Endothelial cell (in vitro differentiated cells): ENCODE results near the gene CRTAC1. TPM values are rescaled to one million over a fixed set of nuclear protein-coding genes. Genes with fewer than 3 reads are reported as not detected.

ENCODE experiments used
- DNase-seq: peaks from one replicate; pipeline ENCODE4 v3.0.0; 2021; ENCODE audit warnings: low spot score
- H3K27ac Mint-ChIP-seq: one replicate; pipeline ENCODE4 v1.8.0; 2021; ENCODE audit warnings: mixed read lengths, inconsistent platforms; ENCODE audit not compliant: unreplicated experiment
- H3K27me3 Mint-ChIP-seq: one replicate; pipeline ENCODE4 v1.8.0; 2021; ENCODE audit warnings: mild to moderate bottlenecking, moderate library complexity, mixed read lengths, inconsistent platforms; ENCODE audit not compliant: unreplicated experiment
- H3K36me3 Mint-ChIP-seq: one replicate; pipeline ENCODE4 v1.8.0; 2021; ENCODE audit warnings: mild to moderate bottlenecking, low read depth, mixed read lengths, inconsistent platforms; ENCODE audit not compliant: unreplicated experiment
- H3K4me1 Mint-ChIP-seq: one replicate; pipeline ENCODE4 v1.8.0; 2021; ENCODE audit warnings: mild to moderate bottlenecking, mixed read lengths, inconsistent platforms; ENCODE audit not compliant: unreplicated experiment
- H3K4me3 Mint-ChIP-seq: one replicate; pipeline ENCODE4 v1.8.0; 2021; ENCODE audit warnings: mild to moderate bottlenecking, mixed read lengths, inconsistent platforms; ENCODE audit not compliant: unreplicated experiment
- H3K9me3 Mint-ChIP-seq: one replicate; pipeline ENCODE4 v1.8.0; 2021; ENCODE audit warnings: mixed read lengths, inconsistent platforms; ENCODE audit not compliant: unreplicated experiment
- CTCF ChIP-seq: fragments of 200-600 bp; sonication (generic); IDR thresholded peaks from one replicate; pipeline ENCODE4 v1.5.0; 2021; ENCODE audit warnings: antibody characterized with exemption; ENCODE audit not compliant: unreplicated experiment
- total RNA-seq: library from RNA; stranded (reverse); fragmentation: NEBNext Ultra II Directional; extraction: Animal tissue kit (Norgen Biotek cat#: 25700); gene quantifications from one replicate; pipeline ENCODE4 v1.2.1, GENCODE V29; 2021; ENCODE audit not compliant: unreplicated experiment

Gene CRTAC1
- total RNA-seq, 1 donor from 2014 or later: 37.3 TPM

- H3K36me3 Mint-ChIP-seq: no peaks in the 10 kb centered on the region
- no peak for TF ChIP-seq CTCF
- H3K9me3 Mint-ChIP-seq: no peaks in the 10 kb centered on the region
- H3K4me3 Mint-ChIP-seq: no peak overlapping the region
- DNase-seq: no peak
- H3K4me1 Mint-ChIP-seq: peaks cover 9% of the 10 kb centered on the region
- no peak overlapping the region for H3K27ac Mint-ChIP-seq
- H3K27me3 Mint-ChIP-seq: peaks cover 6% of the 10 kb centered on the region
Measured at GRCh38 chr10:97838091-97838490, 192.3 kb downstream of the CRTAC1 start.

DNA sequence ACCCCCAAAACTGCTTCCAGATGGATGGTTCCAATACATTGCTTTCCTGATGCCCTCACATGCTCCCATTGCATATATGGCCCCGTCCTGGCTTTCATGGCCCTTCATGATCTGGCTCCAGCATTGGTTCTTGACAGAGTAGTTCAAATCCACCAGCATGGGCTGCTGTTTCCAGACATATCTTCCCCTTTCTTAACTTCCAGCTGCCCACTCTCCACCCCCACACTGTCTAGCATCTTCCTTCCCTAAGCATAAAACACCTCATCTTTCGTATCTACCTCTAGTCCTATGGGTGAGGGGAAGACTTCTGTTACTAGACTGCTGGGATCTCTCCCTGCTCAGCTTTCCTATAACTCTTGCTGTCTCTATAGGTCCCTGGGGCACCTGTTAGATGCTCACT is 194.0 kb downstream of the CRTAC1 start:
- H3K36me3 Mint-ChIP-seq: no peaks in the 10 kb centered on the region
- TF ChIP-seq CTCF: no peak
- no peak overlapping the region for H3K27ac Mint-ChIP-seq
- H3K27me3 Mint-ChIP-seq: peaks cover 5% of the 10 kb centered on the region
- DNase-seq: no peak
- H3K4me3 Mint-ChIP-seq: no peak overlapping the region
- H3K4me1 Mint-ChIP-seq: peaks cover 6% of the 10 kb centered on the region
- H3K9me3 Mint-ChIP-seq: no peaks in the 10 kb centered on the region

GRCh38 chr10:97831259-97831658 is 199.2 kb downstream of the CRTAC1 start:
- H3K27me3 Mint-ChIP-seq: peaks cover 5% of the 10 kb centered on the region
- DNase-seq: no peak
- H3K27ac Mint-ChIP-seq: no peak overlapping the region
- no peak for TF ChIP-seq CTCF
- no peaks in the 10 kb centered on the region for H3K36me3 Mint-ChIP-seq
- H3K9me3 Mint-ChIP-seq: no peaks in the 10 kb centered on the region
- no peak overlapping the region for H3K4me3 Mint-ChIP-seq
- peaks cover 26% of the 10 kb centered on the region for H3K4me1 Mint-ChIP-seq

DNA sequence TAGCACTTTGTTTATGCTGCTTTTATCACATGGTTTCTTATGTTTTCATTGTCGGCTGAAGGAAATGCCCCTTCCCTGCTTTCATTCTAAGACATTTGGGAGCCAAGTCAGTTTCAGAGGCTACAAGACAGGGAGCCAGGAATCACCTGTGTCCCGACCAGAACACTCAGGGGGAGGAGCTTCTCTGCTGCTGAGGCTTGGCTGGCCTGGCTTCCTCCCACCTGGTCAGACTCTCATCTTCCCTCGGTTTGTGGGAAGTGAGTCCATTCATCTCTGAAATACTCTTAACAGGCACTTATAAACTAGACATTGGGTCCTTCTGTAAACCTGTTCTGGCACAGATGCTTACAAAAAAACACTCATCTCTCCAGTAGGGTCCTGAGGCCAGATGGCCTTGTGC is 200.4 kb downstream of the CRTAC1 start:
- Mint-ChIP-seq H3K27me3 (peaks cover 10% of the 10 kb centered on the region), H3K36me3 (no peaks in the 10 kb centered on the region)

DNA sequence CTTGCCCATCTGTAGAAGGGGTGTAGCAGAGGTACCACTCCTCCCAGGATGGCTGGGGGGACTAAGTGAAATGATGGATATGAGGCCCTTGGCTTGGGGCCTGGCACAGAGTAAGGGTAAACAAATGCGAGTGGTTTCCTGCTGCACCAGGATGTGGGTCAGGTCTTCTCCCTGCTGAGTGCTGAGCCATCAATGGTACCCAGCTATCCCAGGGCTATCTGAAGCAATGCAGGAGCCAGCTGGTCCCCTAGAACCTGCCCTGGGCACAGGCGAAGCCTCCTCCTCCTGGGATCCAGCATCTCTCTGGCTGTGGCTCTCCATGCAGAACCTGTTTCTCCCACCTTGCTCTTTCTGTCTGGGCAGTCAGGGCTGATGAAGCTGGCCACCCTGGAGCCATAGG is 201.7 kb downstream of the CRTAC1 start:
- no peak for DNase-seq
- no peak overlapping the region for H3K27ac Mint-ChIP-seq
- H3K27me3 Mint-ChIP-seq: peaks cover 10% of the 10 kb centered on the region
- H3K36me3 Mint-ChIP-seq: no peaks in the 10 kb centered on the region
- no peak for TF ChIP-seq CTCF
- no peaks in the 10 kb centered on the region for H3K9me3 Mint-ChIP-seq
- H3K4me3 Mint-ChIP-seq: no peak overlapping the region
- peaks cover 29% of the 10 kb centered on the region for H3K4me1 Mint-ChIP-seq

More for the DNA sequence above, 200.4 kb downstream of the CRTAC1 start:
- Mint-ChIP-seq H3K4me3 (no peak overlapping the region), H3K27ac (no peak overlapping the region), H3K9me3 (no peaks in the 10 kb centered on the region), H3K4me1 (peaks cover 29% of the 10 kb centered on the region)
- TF ChIP-seq CTCF: no peak
- DNase-seq: no peak
